Hepatocyte (in vitro differentiated cells): ENCODE results near the gene COX11. TPM values are rescaled to one million over a fixed set of nuclear protein-coding genes. Genes with fewer than 3 reads are reported as not detected.

Experiments used
- DNase-seq: peaks from one replicate; pipeline ENCODE4 v3.0.0-alpha.2; 2016; ENCODE audit warnings: low spot score
- H2AFZ ChIP-seq: fragments of 200-600 bp; sonication (generic); 2 replicates; pipeline ENCODE4 v1.6.0; 2016; ENCODE audit warnings: antibody characterized with exemption, mild to moderate bottlenecking
- H3K27ac ChIP-seq: fragments of 200-600 bp; sonication (generic); 2 replicates; pipeline ENCODE4 v1.5.1; 2016; ENCODE audit warnings: mild to moderate bottlenecking
- H3K27me3 ChIP-seq: fragments of 200-600 bp; sonication (generic); 2 replicates; pipeline ENCODE4 v1.6.1; 2016
- H3K36me3 ChIP-seq: fragments of 200-600 bp; sonication (generic); replicated peaks from 2 replicates; pipeline ENCODE4 v1.5.1; 2016; ENCODE audit warnings: low read depth; ENCODE audit not compliant: insufficient read depth
- H3K4me1 ChIP-seq: fragments of 200-600 bp; sonication (generic); 2 replicates; pipeline ENCODE4 v1.5.1; 2016; ENCODE audit warnings: mild to moderate bottlenecking, moderate library complexity; ENCODE audit not compliant: insufficient read depth
- H3K4me2 ChIP-seq: fragments of 200-600 bp; sonication (generic); 2 replicates; pipeline ENCODE4 v1.6.0; 2016
- H3K4me3 ChIP-seq: fragments of 200-600 bp; sonication (generic); 2 replicates; pipeline ENCODE4 v1.5.1; 2016; ENCODE audit warnings: mild to moderate bottlenecking
- H3K79me2 ChIP-seq: fragments of 200-600 bp; sonication (generic); 2 replicates; pipeline ENCODE4 v1.6.0; 2017; ENCODE audit warnings: mild to moderate bottlenecking
- H3K9me2 ChIP-seq: fragments of 200-600 bp; sonication (generic); replicated peaks from 2 replicates; pipeline ENCODE4 v1.6.0; 2017; ENCODE audit warnings: mild to moderate bottlenecking; ENCODE audit not compliant: insufficient read depth
- H3K9me3 ChIP-seq: fragments of 200-600 bp; sonication (generic); 2 replicates; pipeline ENCODE4 v1.5.1; 2016; ENCODE audit warnings: low read depth, mild to moderate bottlenecking
- H4K20me1 ChIP-seq: fragments of 200-600 bp; sonication (generic); 2 replicates; pipeline ENCODE4 v1.6.0; 2016; ENCODE audit warnings: mild to moderate bottlenecking; ENCODE audit not compliant: insufficient read depth, poor library complexity, severe bottlenecking
- EZH2 ChIP-seq: fragments of 200-600 bp; sonication (generic); IDR thresholded peaks from 2 replicates; pipeline ENCODE4 v1.6.1; 2016; ENCODE audit warnings: antibody characterized with exemption, mild to moderate bottlenecking, borderline replicate concordance
- EZH2phosphoT487 ChIP-seq: fragments of 200-600 bp; sonication (generic); IDR thresholded peaks from one replicate; pipeline ENCODE4 v1.6.1; 2018; ENCODE audit warnings: antibody characterized with exemption, mild to moderate bottlenecking, low read depth, moderate library complexity; ENCODE audit not compliant: unreplicated experiment, severe bottlenecking
- WGBS: methylation state at CpG from one replicate; pipeline ENCODE4 v1.1.6; 2016; ENCODE audit warnings: low lambda C conversion rate; ENCODE audit errors: missing lambda C conversion rate; 5-methylcytosine and 5-hydroxymethylcytosine counted together
- polyA plus RNA-seq: library from polyadenylated mRNA; unstranded; fragments of >200 nt; fragmentation: Nextera tagmentation; extraction: Ambion mirVana; gene quantifications from 2 replicates; pipeline ENCODE4 v1.2.1, GENCODE V29; 2016
- total RNA-seq: library from RNA; depleted of rRNA; stranded (reverse); fragments of >200 nt; gene quantifications from 2 replicates; pipeline ENCODE4 v1.2.3, GENCODE V29; 2014
- TF ChIP-seq, protein P1 (sequence below): fragments of 200-600 bp; sonication (generic); IDR thresholded peaks from 2 replicates; pipeline ENCODE4 v1.5.1; 2016; ENCODE audit warnings: antibody characterized with exemption, mild to moderate bottlenecking; ENCODE audit not compliant: poor library complexity

COX11 gene
- total and polyA plus RNA-seq, 2 experiments from 2014 or later: 33.0 to 39.6 TPM

DNA sequence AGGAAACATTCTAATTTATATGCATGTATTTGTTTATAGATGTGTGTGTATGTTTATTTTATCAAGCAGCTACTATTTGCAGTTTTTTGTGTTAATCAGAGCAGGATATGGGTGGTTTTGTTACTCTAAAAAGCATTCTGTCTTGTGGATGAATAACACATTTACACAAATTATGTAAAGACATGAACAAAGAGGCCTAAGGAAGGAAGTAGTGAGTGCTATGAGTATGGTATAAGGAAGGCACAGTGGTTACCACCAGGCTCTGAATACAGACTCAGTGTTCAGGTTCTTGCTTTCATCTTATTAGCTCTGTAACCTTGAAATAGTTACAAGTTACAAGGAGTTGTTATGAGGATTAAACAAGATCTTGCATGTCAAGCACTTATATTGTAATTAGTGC is 34.0 kb upstream of the COX11 start:
- Histone ChIP-seq H3K79me2 (no peaks in the 10 kb centered on the region), H3K9me3 (no peaks in the 10 kb centered on the region), H3K4me3 (no peak overlapping the region), H3K27ac (no peak overlapping the region), H2AFZ (no peak overlapping the region), H3K4me1 (no peaks in the 10 kb centered on the region), H3K9me2 (no peaks in the 10 kb centered on the region), H3K36me3 (no peaks in the 10 kb centered on the region), H4K20me1 (no peaks in the 10 kb centered on the region), H3K4me2 (no peak overlapping the region), H3K27me3 (no peaks in the 10 kb centered on the region)
- DNase-seq: no peak
- TF ChIP-seq, protein P1, sequence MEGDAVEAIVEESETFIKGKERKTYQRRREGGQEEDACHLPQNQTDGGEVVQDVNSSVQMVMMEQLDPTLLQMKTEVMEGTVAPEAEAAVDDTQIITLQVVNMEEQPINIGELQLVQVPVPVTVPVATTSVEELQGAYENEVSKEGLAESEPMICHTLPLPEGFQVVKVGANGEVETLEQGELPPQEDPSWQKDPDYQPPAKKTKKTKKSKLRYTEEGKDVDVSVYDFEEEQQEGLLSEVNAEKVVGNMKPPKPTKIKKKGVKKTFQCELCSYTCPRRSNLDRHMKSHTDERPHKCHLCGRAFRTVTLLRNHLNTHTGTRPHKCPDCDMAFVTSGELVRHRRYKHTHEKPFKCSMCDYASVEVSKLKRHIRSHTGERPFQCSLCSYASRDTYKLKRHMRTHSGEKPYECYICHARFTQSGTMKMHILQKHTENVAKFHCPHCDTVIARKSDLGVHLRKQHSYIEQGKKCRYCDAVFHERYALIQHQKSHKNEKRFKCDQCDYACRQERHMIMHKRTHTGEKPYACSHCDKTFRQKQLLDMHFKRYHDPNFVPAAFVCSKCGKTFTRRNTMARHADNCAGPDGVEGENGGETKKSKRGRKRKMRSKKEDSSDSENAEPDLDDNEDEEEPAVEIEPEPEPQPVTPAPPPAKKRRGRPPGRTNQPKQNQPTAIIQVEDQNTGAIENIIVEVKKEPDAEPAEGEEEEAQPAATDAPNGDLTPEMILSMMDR: no peak
- TF ChIP-seq EZH2 (no peak), EZH2phosphoT487 (no peak)

DNA sequence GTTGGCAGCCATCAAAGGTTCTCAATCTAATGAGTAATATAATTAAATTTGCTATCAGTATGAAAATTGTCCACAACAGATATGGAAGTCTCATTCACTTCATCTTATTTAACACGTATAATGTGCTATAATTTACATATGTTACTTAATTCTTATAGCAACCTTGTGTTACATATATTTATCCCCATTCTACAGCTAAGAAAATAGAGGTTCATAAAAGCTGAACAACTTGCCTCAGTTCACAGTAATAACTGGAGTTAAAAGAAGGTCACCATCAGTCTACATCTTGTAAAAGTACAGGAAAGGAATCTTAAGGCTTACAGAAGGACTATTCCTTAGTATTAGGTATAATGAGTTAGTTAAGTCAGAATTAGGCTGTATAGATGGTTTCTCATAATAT is 28.0 kb upstream of the COX11 start:
- Histone ChIP-seq H3K9me3 (no peaks in the 10 kb centered on the region), H3K9me2 (no peaks in the 10 kb centered on the region), H3K4me2 (no peak overlapping the region), H3K4me1 (no peaks in the 10 kb centered on the region), H3K79me2 (no peaks in the 10 kb centered on the region), H3K4me3 (no peak overlapping the region), H3K27me3 (no peaks in the 10 kb centered on the region), H2AFZ (no peak overlapping the region), H3K27ac (no peak overlapping the region), H3K36me3 (no peaks in the 10 kb centered on the region), H4K20me1 (no peaks in the 10 kb centered on the region)
- WGBS: 100% methylated on average over 1 of the region's 1 CpG
- TF ChIP-seq EZH2 (no peak), EZH2phosphoT487 (no peak)
- TF ChIP-seq, protein P1: no peak
- no peak for DNase-seq

DNA sequence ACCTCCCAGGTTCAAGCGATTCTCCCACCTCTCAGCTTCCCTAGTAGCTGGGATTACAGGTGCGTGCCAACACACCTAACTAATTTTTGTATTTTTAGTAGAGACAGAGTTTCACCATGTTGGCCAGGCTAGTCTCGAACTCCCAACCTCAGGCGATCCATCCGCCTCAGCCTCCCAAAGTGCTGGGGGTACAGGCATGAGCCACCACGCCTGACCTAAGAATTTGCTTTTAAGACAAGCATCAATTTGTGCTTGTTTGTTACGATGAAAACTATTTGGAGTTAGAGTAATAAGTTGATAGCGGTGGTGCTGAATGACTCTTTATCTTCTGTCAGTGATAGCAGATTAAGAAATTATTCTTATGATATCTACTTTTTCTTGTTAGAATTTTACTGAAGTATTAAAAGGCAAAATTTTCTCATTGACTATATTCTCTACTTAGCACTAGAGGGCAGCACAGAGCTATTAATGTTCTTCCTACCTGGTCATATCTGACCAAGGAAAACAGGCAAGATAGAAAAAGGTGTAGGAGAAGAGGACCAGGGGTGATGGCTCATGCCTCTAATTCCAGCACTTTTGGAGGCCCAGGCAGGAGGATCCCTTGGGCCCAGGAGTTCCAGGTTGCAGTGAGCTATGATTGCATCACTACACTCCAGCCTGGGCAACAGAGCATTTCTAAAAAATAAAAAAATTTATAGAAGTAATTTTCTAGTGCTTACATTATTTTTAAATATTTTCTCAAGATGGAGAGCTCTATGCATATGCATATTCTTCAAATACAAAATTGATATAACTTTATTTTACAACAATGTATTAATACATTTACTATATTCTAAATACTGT is 24.6 kb upstream of the COX11 start:
- WGBS: 81% methylated on average over 8 of the region's 8 CpGs
- no peaks in the 10 kb centered on the region for H3K9me2 ChIP-seq
- H3K4me2 ChIP-seq: no peak overlapping the region
- no peaks in the 10 kb centered on the region for H3K79me2 ChIP-seq
- H3K27ac ChIP-seq: no peak overlapping the region
- no peaks in the 10 kb centered on the region for H3K27me3 ChIP-seq
- H3K36me3 ChIP-seq: no peaks in the 10 kb centered on the region
- peak; percentile 75 for DNase-seq
- no peaks in the 10 kb centered on the region for H4K20me1 ChIP-seq
- H3K4me3 ChIP-seq: no peak overlapping the region
- no peak overlapping the region for H2AFZ ChIP-seq
- no peaks in the 10 kb centered on the region for H3K4me1 ChIP-seq
- TF ChIP-seq EZH2phosphoT487: no peak
- TF ChIP-seq EZH2: no peak
- TF ChIP-seq, protein P1: peak; percentile 70
- H3K9me3 ChIP-seq: no peaks in the 10 kb centered on the region

DNA sequence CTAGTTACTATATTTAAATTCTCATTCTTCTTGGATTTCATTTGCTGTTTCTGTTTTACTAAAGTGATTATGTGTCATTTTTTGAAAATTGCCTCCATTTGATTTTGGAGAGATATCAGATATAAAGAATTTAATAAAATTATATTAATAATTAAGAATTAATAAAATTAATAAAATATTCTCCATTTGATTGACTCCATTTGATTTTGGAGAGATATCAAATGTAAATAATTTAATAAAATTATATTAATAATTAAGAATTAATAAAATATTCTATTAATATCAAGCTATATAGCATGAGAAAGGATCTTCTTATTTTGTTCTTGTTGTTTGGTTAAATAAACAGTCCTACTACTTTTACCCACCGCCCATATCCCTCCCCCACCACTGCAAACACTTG is 23.1 kb upstream of the COX11 start:
- Histone ChIP-seq H3K4me3 (no peak overlapping the region), H4K20me1 (no peaks in the 10 kb centered on the region), H3K4me2 (no peak overlapping the region), H2AFZ (no peak overlapping the region), H3K4me1 (no peaks in the 10 kb centered on the region), H3K79me2 (no peaks in the 10 kb centered on the region), H3K27ac (no peak overlapping the region), H3K36me3 (no peaks in the 10 kb centered on the region), H3K9me2 (no peaks in the 10 kb centered on the region), H3K27me3 (no peaks in the 10 kb centered on the region), H3K9me3 (no peaks in the 10 kb centered on the region)
- no peak for DNase-seq
- no peak for TF ChIP-seq EZH2phosphoT487
- TF ChIP-seq, protein P1: no peak
- TF ChIP-seq EZH2: no peak
- WGBS: 94% methylated on average over 1 of the region's 1 CpG
